HG03442 (cell line): ENCODE data around the gene DHX30.
"Not testable (repeated sequence)": the region's sequence is repeated elsewhere in the genome, so short reads cannot be mapped to it uniquely, and the experiment has no call there.

Experiments used
- ATAC-seq: cut with Tn5 transposase; IDR thresholded peaks from one replicate; pipeline ENCODE4 v1.9.1; 2021; ENCODE audit warnings: mild to moderate bottlenecking, moderate library complexity; ENCODE audit not compliant: unreplicated experiment

The DHX30 gene

DNA sequence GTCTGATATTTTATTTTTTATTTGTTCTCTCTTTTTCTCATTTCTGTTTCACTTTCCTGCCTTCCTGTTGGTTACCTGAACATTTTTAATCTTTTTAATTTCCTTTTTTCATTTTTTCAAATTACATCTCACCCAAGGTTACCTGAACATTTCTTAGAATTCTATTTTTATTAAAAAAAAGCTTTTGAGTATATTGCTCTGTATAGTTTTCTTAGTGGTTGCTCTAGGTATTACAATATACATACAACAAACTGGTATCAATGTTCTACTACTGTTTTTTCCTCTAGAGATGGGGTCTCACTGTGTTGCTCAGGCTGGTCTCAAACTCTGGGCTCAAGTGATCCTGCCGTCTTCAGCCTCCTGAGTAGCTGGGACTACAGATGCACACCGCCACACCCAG lies 79.4 kb downstream of the DHX30 start:
- no peak for ATAC-seq

DNA sequence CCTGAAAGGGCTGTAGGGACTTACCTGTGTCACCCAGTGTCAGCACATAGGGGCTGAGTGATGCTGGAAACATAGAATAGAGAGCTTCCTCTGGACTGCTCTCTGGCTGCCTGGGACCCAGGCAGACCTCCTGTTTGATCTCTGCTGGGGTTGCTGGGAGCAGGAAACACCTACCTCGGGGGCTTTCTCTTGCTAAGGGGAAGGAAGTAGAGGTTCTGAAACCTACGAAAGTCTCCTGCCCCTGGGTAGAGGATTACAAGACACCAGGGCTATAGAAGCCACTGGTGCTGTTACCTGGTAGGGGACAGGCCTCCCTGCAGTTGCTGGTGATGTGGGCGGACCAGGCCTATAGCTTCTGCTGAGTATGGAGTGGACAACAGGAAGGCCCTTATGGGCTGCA lies 81.7 kb downstream of the DHX30 start:
- no peak for ATAC-seq

DNA sequence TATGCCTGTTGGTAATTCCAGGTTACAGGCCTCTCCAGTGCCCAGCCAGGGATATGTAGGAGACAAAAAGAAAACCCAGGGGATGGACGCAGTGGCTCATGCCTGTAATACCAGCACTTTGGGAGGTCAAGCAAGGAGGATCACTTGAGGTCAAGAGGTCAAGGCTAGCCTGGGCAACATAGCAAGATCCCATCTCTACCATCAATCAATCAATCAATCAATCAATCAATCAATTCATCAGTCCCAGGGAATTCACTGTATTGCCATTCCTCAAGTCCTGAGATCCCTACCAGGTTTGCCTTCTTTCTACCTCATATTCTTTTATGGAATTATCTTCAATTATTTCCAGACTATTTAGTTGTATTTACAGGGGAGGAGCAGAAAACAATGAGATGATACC lies 82.2 kb downstream of the DHX30 start:
- no peak for ATAC-seq

DNA sequence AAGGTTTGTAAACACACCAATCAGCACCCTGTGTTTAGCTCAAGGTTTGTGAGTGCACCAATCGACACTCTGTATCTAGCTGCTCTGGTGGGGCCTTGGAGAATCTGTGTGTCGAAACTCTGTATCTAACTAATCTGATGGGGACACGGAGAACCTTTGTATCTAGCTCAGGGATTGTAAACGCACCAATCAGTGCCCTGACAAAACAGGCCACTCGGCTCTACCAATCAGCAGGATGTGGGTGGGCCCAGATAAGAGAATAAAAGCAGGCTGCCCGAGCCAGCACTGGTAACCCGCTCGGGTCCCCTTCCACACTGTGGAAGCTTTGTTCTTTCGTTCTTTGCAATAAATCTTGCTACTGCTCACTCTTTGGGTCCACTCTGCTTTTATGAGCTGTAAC lies 85.1 kb downstream of the DHX30 start:
- not testable (repeated sequence) for ATAC-seq

DNA sequence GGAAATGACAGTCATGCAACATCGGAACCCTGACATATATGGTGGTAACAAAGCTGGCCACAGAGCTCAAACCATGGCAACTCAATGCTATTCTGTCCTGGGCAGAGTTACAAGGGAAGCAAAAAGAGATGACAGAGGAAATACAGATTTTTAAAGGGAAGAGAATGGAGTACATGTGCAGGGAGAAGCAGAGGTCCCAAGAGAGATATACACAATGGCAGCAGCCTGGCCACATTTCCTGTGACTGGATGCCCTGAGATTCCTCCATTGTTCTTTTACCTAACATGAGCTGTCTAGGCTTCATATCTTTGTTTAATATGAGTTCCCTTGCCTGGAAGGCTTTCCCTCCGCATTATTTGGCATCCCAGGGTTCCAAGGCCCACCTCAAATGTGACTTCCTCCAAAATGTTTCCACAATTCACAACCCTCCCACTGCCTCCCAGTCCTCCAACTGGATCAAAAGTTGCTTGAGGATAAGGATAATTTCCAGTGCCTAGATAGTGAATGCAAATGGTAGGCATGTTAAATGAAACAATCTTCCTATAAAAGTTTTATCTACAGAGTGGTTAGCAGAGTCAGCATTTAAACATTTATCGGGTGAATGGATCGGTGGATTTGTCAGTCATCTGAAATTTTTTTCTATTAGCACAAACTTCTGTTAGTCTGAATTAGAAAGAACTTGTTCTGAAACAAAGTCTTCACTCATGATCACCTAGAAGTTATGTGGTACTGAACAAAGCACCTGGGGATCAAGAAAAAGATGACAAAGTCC lies 86.2 kb downstream of the DHX30 start:
- no peak for ATAC-seq

DNA sequence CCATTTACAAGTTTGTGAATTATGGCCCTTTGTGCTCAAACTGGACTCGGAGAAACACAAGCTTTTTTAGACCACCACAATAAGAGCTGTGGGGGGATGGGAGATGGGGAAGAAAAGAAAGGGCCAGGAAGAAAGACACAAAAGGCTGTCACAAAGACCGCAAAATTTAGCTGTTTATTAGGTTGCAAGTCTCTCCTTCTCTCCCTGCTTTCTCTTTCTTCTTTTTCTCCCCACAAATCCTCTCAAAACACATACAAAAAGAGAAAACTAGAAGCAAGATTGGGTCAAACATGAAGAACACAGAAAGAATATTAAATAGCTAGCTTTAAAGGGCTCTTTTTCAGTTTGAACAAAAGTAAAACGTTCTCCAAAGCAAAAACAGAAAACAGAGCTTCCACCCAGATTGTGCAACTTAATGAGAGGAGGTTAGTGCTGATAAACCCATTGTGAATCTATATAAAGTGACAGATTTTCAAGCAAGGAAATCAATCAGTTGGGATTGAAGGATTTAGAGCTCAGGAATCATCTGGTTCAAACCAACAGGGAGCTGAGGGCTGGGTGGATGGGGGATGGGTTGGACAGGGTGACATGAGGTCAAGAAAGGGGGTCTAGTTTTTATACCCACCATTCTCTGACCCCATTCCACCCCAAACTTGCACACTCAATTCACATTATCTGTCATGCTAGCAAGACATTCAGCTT lies 87.3 kb downstream of the DHX30 start:
- no peak for ATAC-seq

DNA sequence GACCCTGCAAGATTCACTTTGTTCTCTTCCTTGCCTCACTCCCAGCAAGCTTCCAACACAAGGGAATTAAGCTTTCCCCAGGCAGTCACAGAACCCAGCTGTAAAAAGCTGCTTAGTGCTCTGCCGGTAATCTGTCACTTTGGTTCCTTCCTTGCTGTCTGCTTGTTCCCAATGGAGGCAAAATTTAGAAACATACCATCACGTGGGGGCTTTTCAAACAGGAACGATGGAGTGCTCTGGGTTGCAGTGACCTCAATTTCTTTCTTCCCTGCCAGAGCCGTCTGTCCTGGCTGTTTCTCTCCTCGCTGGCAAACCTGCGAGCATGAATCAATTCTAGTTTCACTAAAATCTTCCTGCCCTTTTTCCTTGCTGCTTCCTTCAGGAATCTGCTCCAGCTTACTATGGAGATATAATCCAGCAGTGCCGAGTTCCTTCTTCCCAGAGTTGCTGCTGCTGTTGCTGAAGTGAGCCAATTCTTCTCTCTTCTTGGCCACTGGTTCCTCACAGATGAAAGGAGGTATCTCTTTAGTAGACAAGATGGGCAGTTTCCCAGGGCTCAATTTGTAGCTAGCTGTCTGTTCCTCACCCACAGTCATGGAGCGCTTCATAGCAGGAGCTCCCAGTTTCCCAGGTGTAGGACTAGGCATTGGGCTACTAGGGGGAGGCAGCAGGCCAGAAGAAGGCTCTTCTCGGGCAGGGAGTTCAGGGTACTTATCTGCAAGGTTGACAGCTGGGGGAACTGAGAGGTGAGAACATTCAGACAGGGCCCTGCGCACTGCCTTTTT lies 88.1 kb downstream of the DHX30 start:
- no peak for ATAC-seq

DNA sequence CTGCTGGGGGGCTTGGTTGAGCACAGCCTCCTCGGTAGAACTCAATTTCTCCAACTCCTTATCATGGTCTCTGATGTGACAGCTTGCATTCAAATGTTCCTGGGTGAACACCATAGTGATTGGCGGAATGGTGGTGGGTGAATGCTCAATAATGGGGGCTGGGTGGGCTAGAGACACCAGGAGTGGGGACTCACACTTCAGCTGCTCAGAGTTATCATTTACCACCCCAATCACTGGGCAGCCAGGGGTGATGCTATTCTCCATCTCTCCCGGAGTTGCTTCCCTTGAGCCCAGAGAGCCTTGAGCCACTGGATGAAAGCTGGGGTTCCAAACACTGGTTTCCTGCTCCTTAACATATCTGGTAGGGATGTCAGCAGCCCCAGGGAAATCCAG lies 88.7 kb downstream of the DHX30 start:
- ATAC-seq: no peak

DNA sequence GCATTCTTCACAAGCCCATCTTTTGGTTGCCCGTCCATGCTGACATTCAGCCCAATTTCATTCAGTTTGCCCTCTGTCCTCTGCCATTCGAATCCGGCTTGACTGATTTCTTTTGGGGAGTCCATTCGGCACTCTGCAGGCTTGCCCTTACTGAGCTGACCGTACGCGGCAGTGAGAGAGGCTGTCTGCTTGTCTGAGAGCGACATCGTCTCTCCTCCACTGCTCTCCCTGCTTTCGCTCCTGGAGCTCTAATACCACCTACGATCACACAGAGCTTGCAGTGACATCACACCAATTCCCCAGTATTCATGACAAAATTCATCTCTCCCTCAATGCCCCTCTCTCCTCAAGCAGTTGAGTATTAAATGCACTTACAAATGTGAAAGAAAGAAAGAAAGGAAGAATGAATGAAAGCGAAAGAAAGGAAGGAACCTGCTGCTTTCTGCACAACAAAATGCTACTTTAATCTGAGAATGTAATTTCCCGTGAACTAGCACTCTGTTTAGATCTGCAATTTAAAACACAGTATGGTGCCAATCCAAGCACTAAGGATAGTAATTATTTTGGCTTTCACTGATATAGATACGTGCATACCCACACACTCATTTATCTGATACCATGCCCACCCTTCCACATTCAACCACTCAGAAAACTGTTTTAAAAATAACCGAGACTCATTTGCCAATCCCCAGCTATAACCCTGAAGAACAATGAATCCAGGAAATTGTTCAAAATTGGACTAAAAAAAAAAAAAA lies 89.5 kb downstream of the DHX30 start:
- ATAC-seq: no peak

DNA sequence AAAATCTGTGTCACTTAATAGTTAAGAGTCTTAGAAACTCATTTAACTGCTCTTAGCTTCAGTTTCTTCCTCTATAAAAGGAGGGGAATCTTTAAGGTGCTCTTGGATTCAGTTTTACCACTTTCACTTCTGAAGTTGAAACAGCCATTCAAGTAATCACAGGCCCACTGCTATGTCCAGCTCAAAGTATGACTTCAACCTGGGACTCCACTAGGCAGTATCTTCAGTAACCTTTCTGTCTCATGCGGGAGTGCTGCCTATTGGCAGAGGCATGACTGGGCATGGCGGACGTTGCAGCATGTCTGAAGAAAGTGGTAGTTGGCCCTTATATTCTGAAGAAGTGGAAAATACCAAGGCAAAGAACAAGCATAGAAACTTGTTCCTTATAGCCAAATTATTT lies 92.3 kb downstream of the DHX30 start:
- ATAC-seq: no peak

DNA sequence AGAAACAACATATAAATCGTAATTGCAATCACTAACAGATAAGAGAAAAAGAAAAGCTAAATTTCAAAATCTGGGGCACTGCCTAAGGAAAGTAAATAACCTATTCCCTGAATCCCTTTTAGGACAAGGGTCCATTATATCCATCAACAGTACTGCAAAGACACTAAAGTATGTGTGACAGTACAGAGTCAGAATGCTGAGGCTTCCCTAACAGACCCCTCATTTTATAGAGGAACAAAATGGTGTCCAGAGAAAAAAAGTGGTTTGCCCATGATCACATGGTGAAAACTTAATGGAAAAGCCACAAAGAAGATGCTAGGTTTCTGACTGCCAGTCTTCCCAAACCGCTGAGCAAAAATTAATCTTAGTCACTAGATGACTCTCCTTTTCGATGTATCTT lies 93.8 kb downstream of the DHX30 start:
- ATAC-seq: no peak

DNA sequence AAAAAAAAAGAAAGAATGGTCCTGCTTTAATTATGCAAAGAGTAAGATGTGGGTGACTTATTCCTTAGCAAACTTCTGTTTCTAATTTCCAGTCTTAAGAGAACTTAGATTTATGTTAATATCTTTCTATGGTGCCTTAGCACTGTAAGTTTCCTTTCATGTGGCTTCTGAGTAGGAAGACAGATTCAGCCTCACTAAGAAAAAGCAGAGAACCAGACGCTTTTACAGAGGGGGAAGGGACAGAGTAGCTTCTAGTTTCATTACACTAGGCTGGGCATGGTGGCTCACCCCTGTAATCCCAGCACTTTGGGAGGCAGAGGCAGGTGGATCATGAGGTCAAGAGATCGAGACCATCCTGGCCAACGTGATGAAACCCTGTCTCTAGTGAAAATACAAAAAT lies 95.0 kb downstream of the DHX30 start:
- no peak for ATAC-seq

GRCh38 chr3:47899495-47900108 lies 96.7 kb downstream of the DHX30 start:
- ATAC-seq: no peak
